Measurements from ENCODE around the gene NYAP1. TPM values are rescaled to one million over a fixed set of nuclear protein-coding genes. Genes with fewer than 3 reads are reported as not detected.

NYAP1 gene
- total RNA-seq, 3 donors from 2014 or later, result 0.23 to 2.8 (median 0.46) TPM

DNA sequence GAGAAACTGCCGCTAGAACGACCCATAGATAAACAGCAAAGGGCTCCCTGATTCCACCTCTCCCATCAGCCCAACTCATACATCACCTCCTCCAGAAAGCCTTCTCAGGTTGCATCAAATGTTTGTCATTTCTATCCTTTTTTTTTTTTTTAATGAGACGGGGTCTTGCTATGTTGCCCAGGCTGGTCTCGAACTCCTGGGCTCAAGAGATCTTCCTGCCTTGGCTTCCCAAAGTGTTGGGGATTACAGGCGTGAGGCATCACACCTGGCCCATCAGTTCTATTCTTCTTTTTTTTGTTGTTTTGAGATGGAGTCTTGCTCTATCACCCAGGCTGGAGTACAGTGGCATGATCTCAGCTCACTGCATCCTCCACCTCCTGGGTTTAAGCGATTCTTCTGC is 26.7 kb upstream of the NYAP1 start:
- intact Hi-C loops (cut with DNase I, micrococcal nuclease), result no loop called here
- Histone ChIP-seq H3K4me1 (ENCODE audit: low read depth) (no peaks in the 10 kb centered on the region), H3K9me3 (no peaks in the 10 kb centered on the region), H3K4me3 (no peak overlapping the region), H3K36me3 (ENCODE audit: low read depth) (no peaks in the 10 kb centered on the region)
- no peak for DNase-seq
- no peak for TF ChIP-seq CTCF (IDR thresholded peaks at IDR 0.05)
- ATAC-seq, result no peak

- Histone ChIP-seq H3K36me3 (ENCODE audit: low read depth) (no peaks in the 10 kb centered on the region), H3K4me3 (no peak within 1 kb of the TSS), H3K9me3 (no peaks in the 10 kb centered on the region), H3K4me1 (ENCODE audit: low read depth) (no peaks in the 10 kb centered on the region)
- no peak for DNase-seq
- intact Hi-C loops (cut with DNase I, micrococcal nuclease), result loop anchor here in 1 of 2 donors (5.0 kb wide), 1 partner anchor 98 kb away; no protein-coding TSS in a partner anchor
- TF ChIP-seq CTCF (IDR thresholded peaks at IDR 0.05), result no peak
- no peak for ATAC-seq
These were observed 19.5 kb upstream of the NYAP1 start, which contains the start of gene SPACDR for GRCh38 chr7:100464210-100464660. Gene SPACDR, minus strand, starts transcription at chr7:100464260. Its CDS starts 235 bp downstream, at chr7:100464025.

DNA sequence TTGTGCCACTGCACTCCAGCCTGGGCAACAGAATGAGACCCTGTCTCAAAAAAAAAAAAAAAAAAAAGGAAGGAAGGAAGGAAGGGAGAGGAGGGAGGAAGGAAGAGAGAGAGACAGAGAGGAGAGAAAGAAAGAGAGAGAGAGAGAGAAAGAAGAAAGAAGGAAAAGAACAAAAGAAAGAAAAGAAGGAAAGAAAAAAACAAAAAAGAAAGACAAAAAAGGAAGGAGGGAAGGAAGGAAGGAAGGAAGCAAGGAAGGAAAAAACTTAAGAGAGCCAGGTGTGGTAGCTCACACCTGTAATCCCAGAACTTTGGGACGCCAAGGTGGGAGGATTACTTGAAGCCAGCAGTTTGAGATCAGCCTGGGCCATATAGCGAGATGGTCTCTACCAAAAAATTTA is 18.9 kb upstream of the NYAP1 start:
- H3K36me3 ChIP-seq (ENCODE audit: low read depth), result no peaks in the 10 kb centered on the region
- intact Hi-C loops (cut with DNase I, micrococcal nuclease), result loop anchor here in 1 of 2 donors (5.0 kb wide), 1 partner anchor 98 kb away; no protein-coding TSS in a partner anchor

DNA sequence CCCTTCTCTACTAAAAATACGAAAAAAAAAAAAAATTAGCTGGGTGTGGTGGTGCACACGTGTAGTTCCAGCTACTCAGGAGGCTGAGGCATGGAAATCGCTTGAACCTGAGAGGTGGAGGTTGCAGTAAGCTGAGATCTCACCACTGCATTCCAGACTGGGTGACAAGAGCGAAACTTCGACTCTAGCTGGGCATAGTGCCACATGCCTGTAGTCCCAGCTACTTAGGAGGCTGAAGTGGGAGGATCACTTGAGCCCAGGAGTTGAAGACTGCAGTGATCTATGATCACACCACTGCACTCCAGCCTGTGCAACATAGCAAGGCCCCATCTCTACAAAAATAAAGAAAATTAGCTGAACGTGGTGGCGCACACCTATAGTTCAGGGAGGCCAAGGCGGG is 18.4 kb upstream of the NYAP1 start:
- no peak for TF ChIP-seq CTCF (IDR thresholded peaks at IDR 0.05)
- Histone ChIP-seq H3K4me3 (no peak overlapping the region), H3K36me3 (ENCODE audit: low read depth) (no peaks in the 10 kb centered on the region), H3K4me1 (ENCODE audit: low read depth) (peaks cover 8% of the 10 kb centered on the region), H3K9me3 (no peaks in the 10 kb centered on the region)
- DNase-seq, result no peak
- intact Hi-C loops (cut with DNase I, micrococcal nuclease), result no loop called here
- ATAC-seq, result no peak

More for the DNA sequence above, 18.9 kb upstream of the NYAP1 start:
- DNase-seq (no peak), ATAC-seq (no peak)
- Histone ChIP-seq H3K9me3 (no peaks in the 10 kb centered on the region), H3K4me1 (ENCODE audit: low read depth) (peaks cover 5% of the 10 kb centered on the region), H3K4me3 (no peak overlapping the region)
- no peak for TF ChIP-seq CTCF (IDR thresholded peaks at IDR 0.05)

- intact Hi-C loops (cut with DNase I, micrococcal nuclease), result no loop called here
These were observed 17.9 kb upstream of the NYAP1 start for GRCh38 chr7:100465702-100466311.

More at GRCh38 chr7:100465702-100466311, 17.9 kb upstream of the NYAP1 start:
- Histone ChIP-seq H3K4me1 (ENCODE audit: low read depth) (peaks cover 8% of the 10 kb centered on the region), H3K36me3 (ENCODE audit: low read depth) (no peaks in the 10 kb centered on the region), H3K9me3 (no peaks in the 10 kb centered on the region), H3K4me3 (no peak overlapping the region)
- no peak for TF ChIP-seq CTCF (IDR thresholded peaks at IDR 0.05)
- DNase-seq (peak; percentile 66 to 75 (median 73)), ATAC-seq (peak; percentile 81)
